Astrocyte (in vitro differentiated cells and primary cell): ENCODE measurements around the gene SYCE1.

Source experiments
- EZH2 ChIP-seq: IDR thresholded peaks from 2 replicates; pipeline ENCODE4 v1.6.1; 2012; ENCODE audit warnings: mild to moderate bottlenecking, low read length, inconsistent platforms; ENCODE audit not compliant: insufficient read depth
- TF ChIP-seq, protein P1 (sequence below): IDR thresholded peaks from 2 replicates; pipeline ENCODE4 v1.5.1; 2011; ENCODE audit warnings: low read depth, mild to moderate bottlenecking, inconsistent platforms, low read length, moderate library complexity; ENCODE audit not compliant: insufficient read depth

DNA sequence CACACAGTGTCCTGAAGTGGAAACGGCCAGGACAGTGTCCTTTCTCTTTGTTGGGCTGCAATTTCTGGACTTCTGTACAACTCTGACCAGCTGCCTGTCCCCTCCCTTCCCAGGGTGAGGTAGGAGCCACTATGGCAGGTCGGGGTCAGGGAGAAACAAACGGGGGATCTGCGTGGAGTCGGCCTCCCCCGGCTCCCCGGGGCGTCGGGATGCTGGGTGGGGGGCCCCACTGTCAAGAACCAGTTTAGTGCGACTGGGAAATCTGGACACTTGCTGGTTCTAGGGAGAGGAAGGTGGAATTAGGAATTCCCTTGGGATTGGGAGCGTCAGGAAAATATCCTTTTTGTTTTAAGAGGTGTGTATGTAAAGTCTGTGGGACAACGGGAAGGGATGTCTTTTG, 567 bp downstream of the SYCE1 start:
- no peak for TF ChIP-seq EZH2
- TF ChIP-seq, protein P1, sequence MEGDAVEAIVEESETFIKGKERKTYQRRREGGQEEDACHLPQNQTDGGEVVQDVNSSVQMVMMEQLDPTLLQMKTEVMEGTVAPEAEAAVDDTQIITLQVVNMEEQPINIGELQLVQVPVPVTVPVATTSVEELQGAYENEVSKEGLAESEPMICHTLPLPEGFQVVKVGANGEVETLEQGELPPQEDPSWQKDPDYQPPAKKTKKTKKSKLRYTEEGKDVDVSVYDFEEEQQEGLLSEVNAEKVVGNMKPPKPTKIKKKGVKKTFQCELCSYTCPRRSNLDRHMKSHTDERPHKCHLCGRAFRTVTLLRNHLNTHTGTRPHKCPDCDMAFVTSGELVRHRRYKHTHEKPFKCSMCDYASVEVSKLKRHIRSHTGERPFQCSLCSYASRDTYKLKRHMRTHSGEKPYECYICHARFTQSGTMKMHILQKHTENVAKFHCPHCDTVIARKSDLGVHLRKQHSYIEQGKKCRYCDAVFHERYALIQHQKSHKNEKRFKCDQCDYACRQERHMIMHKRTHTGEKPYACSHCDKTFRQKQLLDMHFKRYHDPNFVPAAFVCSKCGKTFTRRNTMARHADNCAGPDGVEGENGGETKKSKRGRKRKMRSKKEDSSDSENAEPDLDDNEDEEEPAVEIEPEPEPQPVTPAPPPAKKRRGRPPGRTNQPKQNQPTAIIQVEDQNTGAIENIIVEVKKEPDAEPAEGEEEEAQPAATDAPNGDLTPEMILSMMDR: no peak
